ENCODE data around the gene MRC1.

GRCh38 chr10:17915181-17915580 lies 106.0 kb downstream of the MRC1 start:
- TF ChIP-seq CTCF (IDR thresholded peaks at IDR 0.05) = no peak
- TF ChIP-seq POLR2A (IDR thresholded peaks at IDR 0.05) = no peak

All from Peyer's patch (tissue), 4 donors.